Heart left ventricle (tissue), 13 donors: ENCODE results near the gene NTF3.

Source experiments
- CTCF ChIP-seq, 12 donors: fragments of 200-600 bp; sonication (generic) in 4 of 12; IDR thresholded peaks; one replicate each; pipeline versions ENCODE4 v1.5.0 to v1.8.0; 2018 to 2022; ENCODE audit warnings: antibody characterized with exemption in 12 of 12, mild to moderate bottlenecking in 5 of 12
- POLR2A ChIP-seq, 2 donors: fragments of 450-650 bp; IDR thresholded peaks; one replicate each; pipeline ENCODE4 v1.6.1; 2017; ENCODE audit warnings: antibody characterized with exemption in 2 of 2, mild to moderate bottlenecking in 2 of 2, moderate library complexity in 2 of 2
- donor health status: ischemic (EF 13 %, LVEDD 7.1; RV severe dilation, severe dysfunction).
- donor health status: DM: no; HTN: yes; CAD: no.
- donor health status: DM: no; HTN: no; CAD: no.
- donor health status: ischemic (EF 25% LVEDD 6.9; RV normal size, moderate dysfunction).
- donor health status: ischemic (EF 25% LVEDD 5.7; RV mildly dilated, moderate dysfunction).
- donor health status: ischemic (EF 35%, LVEDD 5.7; RV mildly dilated, moderate dysfunction).
- donor health status: nonischemic (EF 11% LVEDD 7.7; RV severe dilation, severe dysfunction).
- donor health status: DM: yes; HTN: yes; CAD: no.
- donor health status: PGD.
- donor health status: ischemic (EF 29% LVEDD 5.4; RV normal size, mild dysfunction).
- donor health status: nonischemic (EF 23%, LVEDD 6.1; RV moderate dilation, normal function).

GRCh38 chr12:5506821-5507231 lies 74.9 kb downstream of the NTF3 start:
- TF ChIP-seq POLR2A (IDR thresholded peaks at IDR 0.05) = no peak
- no peak for TF ChIP-seq CTCF (IDR thresholded peaks at IDR 0.05)
